ENCODE measurements around the gene GALNT14.

DNA sequence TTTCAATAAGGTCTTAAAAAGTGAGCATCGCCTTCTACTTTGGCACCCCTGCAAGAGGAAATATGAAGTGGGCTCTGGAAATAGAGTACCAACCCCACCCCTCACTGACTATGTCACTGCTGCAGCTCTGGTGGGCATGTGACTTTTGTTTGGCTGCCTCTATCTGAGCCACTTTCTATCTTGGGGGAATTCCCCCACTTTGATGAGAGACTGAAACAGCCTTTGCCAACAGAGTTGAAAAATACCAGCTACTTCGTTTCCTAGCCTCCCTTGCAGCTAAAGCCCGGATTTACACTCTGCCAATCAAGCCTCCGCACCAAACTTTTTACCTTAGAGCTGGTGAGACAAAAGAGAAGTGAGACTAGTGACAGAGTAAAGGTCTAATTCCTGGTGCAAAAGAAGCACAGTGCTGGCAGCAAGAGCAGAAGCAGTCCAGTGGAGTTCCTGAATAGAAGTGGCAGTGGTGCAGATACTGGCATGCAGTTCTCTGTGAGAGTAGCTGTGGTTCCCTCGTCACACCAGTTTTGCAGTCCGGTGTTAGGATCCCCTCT is 12.0 kb upstream of the GALNT14 start:
- TF ChIP-seq, protein P1, sequence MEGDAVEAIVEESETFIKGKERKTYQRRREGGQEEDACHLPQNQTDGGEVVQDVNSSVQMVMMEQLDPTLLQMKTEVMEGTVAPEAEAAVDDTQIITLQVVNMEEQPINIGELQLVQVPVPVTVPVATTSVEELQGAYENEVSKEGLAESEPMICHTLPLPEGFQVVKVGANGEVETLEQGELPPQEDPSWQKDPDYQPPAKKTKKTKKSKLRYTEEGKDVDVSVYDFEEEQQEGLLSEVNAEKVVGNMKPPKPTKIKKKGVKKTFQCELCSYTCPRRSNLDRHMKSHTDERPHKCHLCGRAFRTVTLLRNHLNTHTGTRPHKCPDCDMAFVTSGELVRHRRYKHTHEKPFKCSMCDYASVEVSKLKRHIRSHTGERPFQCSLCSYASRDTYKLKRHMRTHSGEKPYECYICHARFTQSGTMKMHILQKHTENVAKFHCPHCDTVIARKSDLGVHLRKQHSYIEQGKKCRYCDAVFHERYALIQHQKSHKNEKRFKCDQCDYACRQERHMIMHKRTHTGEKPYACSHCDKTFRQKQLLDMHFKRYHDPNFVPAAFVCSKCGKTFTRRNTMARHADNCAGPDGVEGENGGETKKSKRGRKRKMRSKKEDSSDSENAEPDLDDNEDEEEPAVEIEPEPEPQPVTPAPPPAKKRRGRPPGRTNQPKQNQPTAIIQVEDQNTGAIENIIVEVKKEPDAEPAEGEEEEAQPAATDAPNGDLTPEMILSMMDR (IDR thresholded peaks at IDR 0.05 in 8 of 11, conservative IDR thresholded peaks at IDR 0.05 in 3 of 11), result no peak
- TF ChIP-seq POLR2A (IDR thresholded peaks at IDR 0.05), result no peak
